ENCODE data around the gene MAPK7.
"Not testable (repeated sequence)": the region's sequence is repeated elsewhere in the genome, so short reads cannot be mapped to it uniquely, and the experiment has no call there.

The MAPK7 gene

DNA sequence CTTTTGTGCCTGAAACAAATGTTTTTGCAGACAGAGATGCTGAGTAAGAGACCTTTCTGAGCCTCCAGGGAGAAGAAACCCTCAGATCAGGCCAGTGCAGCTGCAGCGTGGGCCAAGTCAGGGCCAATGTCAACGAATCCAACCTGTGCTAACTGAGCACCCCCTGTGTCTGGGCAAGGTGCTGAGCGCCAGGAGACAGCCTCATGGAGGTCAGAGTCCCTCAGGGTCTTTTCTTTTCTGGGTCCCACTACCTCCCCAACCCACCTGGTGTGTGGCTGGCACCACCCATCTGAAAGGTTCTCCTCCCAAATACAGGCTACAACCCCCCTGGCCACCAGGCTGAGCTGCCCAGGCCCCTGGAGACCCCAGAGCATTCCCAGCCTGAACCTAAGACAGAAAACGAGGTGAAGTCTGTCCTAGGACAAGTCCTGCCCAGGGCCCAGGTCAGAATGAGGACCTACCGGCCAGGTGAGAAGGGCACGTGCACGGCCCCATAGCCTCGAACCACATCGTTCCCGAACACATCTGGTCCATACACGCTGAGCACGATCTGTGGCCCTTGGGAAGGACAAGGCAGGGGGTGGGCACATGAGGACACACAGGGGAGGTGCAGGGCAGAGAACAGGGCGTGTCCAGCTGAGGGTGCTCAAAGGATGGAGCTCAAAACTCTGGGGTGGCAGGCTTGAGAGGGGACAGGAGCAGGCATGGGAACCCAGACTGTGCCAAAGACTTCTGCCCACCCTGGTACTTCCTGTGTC is 30.8 kb upstream of the MAPK7 start:
- TF ChIP-seq, protein P1, sequence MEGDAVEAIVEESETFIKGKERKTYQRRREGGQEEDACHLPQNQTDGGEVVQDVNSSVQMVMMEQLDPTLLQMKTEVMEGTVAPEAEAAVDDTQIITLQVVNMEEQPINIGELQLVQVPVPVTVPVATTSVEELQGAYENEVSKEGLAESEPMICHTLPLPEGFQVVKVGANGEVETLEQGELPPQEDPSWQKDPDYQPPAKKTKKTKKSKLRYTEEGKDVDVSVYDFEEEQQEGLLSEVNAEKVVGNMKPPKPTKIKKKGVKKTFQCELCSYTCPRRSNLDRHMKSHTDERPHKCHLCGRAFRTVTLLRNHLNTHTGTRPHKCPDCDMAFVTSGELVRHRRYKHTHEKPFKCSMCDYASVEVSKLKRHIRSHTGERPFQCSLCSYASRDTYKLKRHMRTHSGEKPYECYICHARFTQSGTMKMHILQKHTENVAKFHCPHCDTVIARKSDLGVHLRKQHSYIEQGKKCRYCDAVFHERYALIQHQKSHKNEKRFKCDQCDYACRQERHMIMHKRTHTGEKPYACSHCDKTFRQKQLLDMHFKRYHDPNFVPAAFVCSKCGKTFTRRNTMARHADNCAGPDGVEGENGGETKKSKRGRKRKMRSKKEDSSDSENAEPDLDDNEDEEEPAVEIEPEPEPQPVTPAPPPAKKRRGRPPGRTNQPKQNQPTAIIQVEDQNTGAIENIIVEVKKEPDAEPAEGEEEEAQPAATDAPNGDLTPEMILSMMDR (IDR thresholded peaks at IDR 0.05; ENCODE audit: low read depth, low read length, missing control alignments) = no peak
- no peak for DNase-seq (ENCODE audit: low read depth)
- H3K4me3 ChIP-seq (ENCODE audit: low read depth, low read length) = no peak overlapping the region

GRCh38 chr17:19348081-19348650 is 30.1 kb upstream of the MAPK7 start:
- TF ChIP-seq, protein P1 (IDR thresholded peaks at IDR 0.05; ENCODE audit: low read depth, low read length, missing control alignments) = no peak
- no peak overlapping the region for H3K4me3 ChIP-seq (ENCODE audit: low read depth, low read length)
- DNase-seq (ENCODE audit: low read depth) = no peak

GRCh38 chr17:19348806-19349205 is 29.5 kb upstream of the MAPK7 start:
- TF ChIP-seq, protein P1 (IDR thresholded peaks at IDR 0.05; ENCODE audit: low read depth, low read length, missing control alignments) = no peak
- DNase-seq (ENCODE audit: low read depth) = no peak
- H3K4me3 ChIP-seq (ENCODE audit: low read depth, low read length) = no peak overlapping the region

DNA sequence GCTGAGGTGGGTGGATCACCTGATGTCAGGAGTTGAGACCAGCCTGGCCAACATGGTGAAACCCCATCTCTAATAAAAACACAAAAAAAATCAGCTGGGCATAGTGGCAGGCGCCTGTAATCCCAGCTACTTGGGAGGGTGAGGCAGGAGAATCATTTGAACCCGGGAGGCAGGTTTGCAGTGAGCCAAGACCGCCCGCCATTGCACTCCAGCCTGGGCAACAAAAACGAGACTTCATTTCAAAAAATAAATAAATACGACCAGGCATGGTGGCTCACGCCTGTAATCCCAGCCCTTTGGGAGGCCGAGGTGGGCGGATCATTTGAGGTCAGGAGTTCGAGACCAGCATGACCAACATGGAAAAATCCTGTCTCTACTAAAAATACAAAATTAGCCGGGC is 24.9 kb upstream of the MAPK7 start:
- not testable (repeated sequence) for DNase-seq (ENCODE audit: low read depth); H3K4me3 ChIP-seq (ENCODE audit: low read depth, low read length)

DNA sequence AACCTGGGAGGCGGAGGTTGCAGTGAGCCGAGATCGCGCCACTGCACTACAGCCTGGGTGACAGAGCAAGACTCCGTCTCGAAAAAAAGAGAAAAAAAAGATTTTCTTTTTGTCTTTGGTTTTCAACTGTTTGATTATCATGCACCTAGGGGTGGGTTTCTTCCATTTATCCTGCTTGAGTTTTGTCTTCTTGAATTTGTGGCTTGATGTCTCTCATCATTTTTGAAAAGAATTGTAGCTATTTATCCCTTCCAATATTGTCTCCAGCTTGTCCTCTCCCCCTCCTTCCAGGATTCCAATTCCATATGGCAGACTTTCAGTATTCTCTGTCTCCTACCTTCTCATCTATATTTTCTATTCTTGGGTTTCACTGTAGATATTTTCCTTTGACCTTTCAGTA is 23.6 kb upstream of the MAPK7 start:
- no peak overlapping the region for H3K4me3 ChIP-seq (ENCODE audit: low read depth, low read length)
- TF ChIP-seq, protein P1 (IDR thresholded peaks at IDR 0.05; ENCODE audit: low read depth, low read length, missing control alignments) = no peak
- DNase-seq (ENCODE audit: low read depth) = no peak

DNA sequence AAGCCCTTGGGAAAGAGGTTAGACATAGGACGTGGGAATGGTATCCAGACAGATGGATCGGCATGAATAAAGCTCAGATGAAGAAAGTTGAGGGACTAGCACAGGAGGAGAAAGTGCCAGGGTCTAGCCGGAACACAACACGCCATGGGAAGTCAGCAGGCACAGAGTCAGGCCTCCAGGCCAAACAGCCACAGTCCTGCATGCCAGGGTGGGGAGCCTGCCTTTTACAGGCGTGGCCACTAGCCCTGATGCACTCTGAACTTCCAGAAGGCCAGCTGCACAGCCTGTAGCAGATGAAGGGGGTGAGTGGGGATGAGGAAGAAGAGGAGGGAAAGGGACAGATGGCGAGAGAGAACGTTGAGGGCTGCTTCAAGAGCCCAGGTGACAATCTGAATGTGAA is 20.9 kb upstream of the MAPK7 start:
- no peak overlapping the region for H3K4me3 ChIP-seq (ENCODE audit: low read depth, low read length)
- no peak for DNase-seq (ENCODE audit: low read depth)
- TF ChIP-seq, protein P1 (IDR thresholded peaks at IDR 0.05; ENCODE audit: low read depth, low read length, missing control alignments) = no peak

GRCh38 chr17:19357761-19358160 is 20.5 kb upstream of the MAPK7 start:
- H3K4me3 ChIP-seq (ENCODE audit: low read depth, low read length) = no peak overlapping the region
- TF ChIP-seq, protein P1 (IDR thresholded peaks at IDR 0.05; ENCODE audit: low read depth, low read length, missing control alignments) = no peak
- no peak for DNase-seq (ENCODE audit: low read depth)

Measured in GM12864 (cell line).